ENCODE data around the gene TAL2.

TAL2 gene

GRCh38 chr9:105662184-105663104 lies at the start of gene TAL2:
TSS of gene TAL2 (plus strand) at chr9:105662457. CDS start at chr9:105662497, 40 bp downstream.
- DNase-seq: no peak

GRCh38 chr9:105621001-105621400 lies 41.3 kb upstream of the TAL2 start:
- DNase-seq: no peak

GRCh38 chr9:105625088-105625487 lies 37.2 kb upstream of the TAL2 start:
- DNase-seq: no peak

GRCh38 chr9:105632807-105633206 lies 29.4 kb upstream of the TAL2 start:
- DNase-seq: no peak

- DNase-seq: no peak
These were observed 28.8 kb upstream of the TAL2 start for GRCh38 chr9:105633411-105633810.

- DNase-seq: no peak
These were observed 25.9 kb upstream of the TAL2 start for GRCh38 chr9:105636331-105636730.

GRCh38 chr9:105637787-105638395 lies 24.4 kb upstream of the TAL2 start:
- no peak for DNase-seq

- no peak for DNase-seq
These were observed 22.3 kb upstream of the TAL2 start for GRCh38 chr9:105639936-105640335.

GRCh38 chr9:105643795-105644194 lies 18.5 kb upstream of the TAL2 start:
- DNase-seq: no peak

GRCh38 chr9:105646879-105647594 lies 15.2 kb upstream of the TAL2 start:
- DNase-seq: no peak

GRCh38 chr9:105647595-105648349 lies 14.5 kb upstream of the TAL2 start:
- DNase-seq: no peak

GRCh38 chr9:105651806-105652205 lies 10.5 kb upstream of the TAL2 start:
- DNase-seq: no peak

- DNase-seq: no peak
These were observed 5.9 kb upstream of the TAL2 start for GRCh38 chr9:105656131-105656921.

- no peak for DNase-seq
These were observed 3.9 kb upstream of the TAL2 start for GRCh38 chr9:105658351-105658750.

- no peak for DNase-seq
These were observed 1.2 kb upstream of the TAL2 start for GRCh38 chr9:105661011-105661410.

- DNase-seq: no peak
These were observed 1.7 kb downstream of the TAL2 start for GRCh38 chr9:105663914-105664313.

- no peak for DNase-seq
These were observed 5.6 kb downstream of the TAL2 start for GRCh38 chr9:105667867-105668266.

- DNase-seq: no peak
These were observed 8.1 kb downstream of the TAL2 start for GRCh38 chr9:105670315-105670714.

GRCh38 chr9:105670775-105671174 lies 8.5 kb downstream of the TAL2 start:
- DNase-seq: no peak

GRCh38 chr9:105672711-105673234 lies 10.5 kb downstream of the TAL2 start:
- peak; percentile 98 for DNase-seq

- peak; percentile 75 for DNase-seq
These were observed 11.7 kb downstream of the TAL2 start for GRCh38 chr9:105673850-105674387.

Data from MV-4-11 (cell line).